ENCODE data around the gene KRTDAP. TPM values are rescaled to one million over a fixed set of nuclear protein-coding genes. Genes with fewer than 3 reads are reported as not detected.

The KRTDAP gene
- total and polyA plus RNA-seq, 2 donors (not counting 3 experiments of a cell fraction or from before 2014, with no cell fraction given), result not detected

DNA sequence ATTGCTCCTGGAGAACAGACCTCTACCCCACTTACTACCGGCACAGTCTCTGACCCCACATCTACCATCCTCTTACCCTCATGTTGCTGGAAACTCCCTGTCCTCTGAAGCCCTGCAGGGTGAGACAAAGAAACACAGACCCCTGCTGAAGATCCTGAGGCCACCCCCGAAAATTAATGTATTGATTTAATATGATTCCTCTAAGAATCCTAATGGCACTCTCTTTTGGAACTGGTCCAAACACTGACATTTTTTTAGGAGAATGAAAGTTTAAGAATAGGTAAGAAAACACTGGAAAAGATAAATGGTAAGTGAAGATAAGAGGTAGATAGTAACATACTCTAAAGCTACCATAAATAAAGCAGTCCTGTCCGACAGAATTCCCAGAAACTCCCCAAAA, 17.9 kb upstream of the KRTDAP start:
- FAIRE-seq, result no peak
- POLR2A ChIA-PET, result no interaction called here

More for the DNA sequence above, 17.9 kb upstream of the KRTDAP start:
- H4K20me1 ChIP-seq (replicated peaks; ENCODE audit: control insufficient read depth, extremely low read depth, insufficient read depth, low read length), result no peaks in the 10 kb centered on the region
- CTCF ChIA-PET, result interaction anchor here (4.0 kb wide), 1 partner anchor 13 kb away, joined by 28 read pairs; no protein-coding TSS in a partner anchor
- intact Hi-C loops (cut with micrococcal nuclease), result no loop called here
- peaks cover 29 to 31% of the 10 kb centered on the region in 2 experiments for H3K27me3 ChIP-seq (ENCODE audit: control insufficient read depth in 2 of 2, insufficient read depth in 2 of 2, low read length in 2 of 2)
- dilution Hi-C loops (cut with MboI; ENCODE audit: extremely low pct_ligation_motif_present, low sequenced_read_pairs), result no loop called here
- no peaks in the 10 kb centered on the region for H3K9me1 ChIP-seq (replicated peaks; ENCODE audit: control insufficient read depth, extremely low read depth, insufficient read depth, low read length)
- no peaks in the 10 kb centered on the region for H3K36me3 ChIP-seq (ENCODE audit: control insufficient read depth in 2 of 2, extremely low read depth in 1 of 2, insufficient read depth in 2 of 2, low read length in 2 of 2)
- H3K4me3 ChIP-seq (replicated peaks in 1 of 3; ENCODE audit: insufficient read depth in 1 of 3, low read depth in 1 of 3, low read length in 3 of 3), result no peak overlapping the region
- no peak overlapping the region for H3K4me2 ChIP-seq (ENCODE audit: insufficient read depth, low read length)
- H3K4me1 ChIP-seq (ENCODE audit: control insufficient read depth, extremely low read depth, insufficient read depth, low read length), result no peaks in the 10 kb centered on the region
- BruUV-seq (replicated peaks), result no TSS peak
- no peak overlapping the region for H2AFZ ChIP-seq (ENCODE audit: low read depth, low read length)
- no peak for TF ChIP-seq EZH2 (IDR thresholded peaks at IDR 0.05; ENCODE audit: borderline replicate concordance, low read depth, low read length, severe bottlenecking)
- TF ChIP-seq, protein P1, sequence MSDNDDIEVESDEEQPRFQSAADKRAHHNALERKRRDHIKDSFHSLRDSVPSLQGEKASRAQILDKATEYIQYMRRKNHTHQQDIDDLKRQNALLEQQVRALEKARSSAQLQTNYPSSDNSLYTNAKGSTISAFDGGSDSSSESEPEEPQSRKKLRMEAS (IDR thresholded peaks at IDR 0.05; ENCODE audit: insufficient read depth, insufficient read length), result no peak
- TF ChIP-seq MYC (IDR thresholded peaks at IDR 0.05; ENCODE audit: low read depth, low read length), result no peak
- no peak for TF ChIP-seq JUN (IDR thresholded peaks at IDR 0.05; ENCODE audit: borderline replicate concordance, insufficient read depth, insufficient read length, low read depth)
- TF ChIP-seq POLR2AphosphoS5 (IDR thresholded peaks at IDR 0.05; ENCODE audit: insufficient read depth, low read depth, low read length), result no peak
- TF ChIP-seq GATA2 (IDR thresholded peaks at IDR 0.05; ENCODE audit: insufficient read depth, insufficient read length, low read depth, low read length), result no peak
- TF ChIP-seq FOS (IDR thresholded peaks at IDR 0.05; ENCODE audit: borderline replicate concordance, insufficient read depth, low read length), result no peak
- TF ChIP-seq POLR2A (IDR thresholded peaks at IDR 0.05; ENCODE audit: low read depth, low read length), result no peak
- TF ChIP-seq, protein P2, sequence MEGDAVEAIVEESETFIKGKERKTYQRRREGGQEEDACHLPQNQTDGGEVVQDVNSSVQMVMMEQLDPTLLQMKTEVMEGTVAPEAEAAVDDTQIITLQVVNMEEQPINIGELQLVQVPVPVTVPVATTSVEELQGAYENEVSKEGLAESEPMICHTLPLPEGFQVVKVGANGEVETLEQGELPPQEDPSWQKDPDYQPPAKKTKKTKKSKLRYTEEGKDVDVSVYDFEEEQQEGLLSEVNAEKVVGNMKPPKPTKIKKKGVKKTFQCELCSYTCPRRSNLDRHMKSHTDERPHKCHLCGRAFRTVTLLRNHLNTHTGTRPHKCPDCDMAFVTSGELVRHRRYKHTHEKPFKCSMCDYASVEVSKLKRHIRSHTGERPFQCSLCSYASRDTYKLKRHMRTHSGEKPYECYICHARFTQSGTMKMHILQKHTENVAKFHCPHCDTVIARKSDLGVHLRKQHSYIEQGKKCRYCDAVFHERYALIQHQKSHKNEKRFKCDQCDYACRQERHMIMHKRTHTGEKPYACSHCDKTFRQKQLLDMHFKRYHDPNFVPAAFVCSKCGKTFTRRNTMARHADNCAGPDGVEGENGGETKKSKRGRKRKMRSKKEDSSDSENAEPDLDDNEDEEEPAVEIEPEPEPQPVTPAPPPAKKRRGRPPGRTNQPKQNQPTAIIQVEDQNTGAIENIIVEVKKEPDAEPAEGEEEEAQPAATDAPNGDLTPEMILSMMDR (IDR thresholded peaks at IDR 0.05; ENCODE audit: extremely low read depth in 1 of 2, insufficient read depth in 1 of 2, low read depth in 1 of 2, low read length in 2 of 2), result no peak
- H3K9me3 ChIP-seq (replicated peaks; ENCODE audit: control insufficient read depth, insufficient read depth, low read length), result no peaks in the 10 kb centered on the region
- no peak for DNase-seq (ENCODE audit: low read depth, low spot score)
- no peak overlapping the region for H3K9ac ChIP-seq (replicated peaks; ENCODE audit: extremely low read depth, insufficient read depth, low read length)
- H3K27ac ChIP-seq (ENCODE audit: insufficient read depth, low read depth, low read length), result no peak overlapping the region
- no peaks in the 10 kb centered on the region for H3K79me2 ChIP-seq (ENCODE audit: control insufficient read depth, insufficient read depth, low read length)
